ENCODE results near the gene MYOG.

MYOG gene

DNA sequence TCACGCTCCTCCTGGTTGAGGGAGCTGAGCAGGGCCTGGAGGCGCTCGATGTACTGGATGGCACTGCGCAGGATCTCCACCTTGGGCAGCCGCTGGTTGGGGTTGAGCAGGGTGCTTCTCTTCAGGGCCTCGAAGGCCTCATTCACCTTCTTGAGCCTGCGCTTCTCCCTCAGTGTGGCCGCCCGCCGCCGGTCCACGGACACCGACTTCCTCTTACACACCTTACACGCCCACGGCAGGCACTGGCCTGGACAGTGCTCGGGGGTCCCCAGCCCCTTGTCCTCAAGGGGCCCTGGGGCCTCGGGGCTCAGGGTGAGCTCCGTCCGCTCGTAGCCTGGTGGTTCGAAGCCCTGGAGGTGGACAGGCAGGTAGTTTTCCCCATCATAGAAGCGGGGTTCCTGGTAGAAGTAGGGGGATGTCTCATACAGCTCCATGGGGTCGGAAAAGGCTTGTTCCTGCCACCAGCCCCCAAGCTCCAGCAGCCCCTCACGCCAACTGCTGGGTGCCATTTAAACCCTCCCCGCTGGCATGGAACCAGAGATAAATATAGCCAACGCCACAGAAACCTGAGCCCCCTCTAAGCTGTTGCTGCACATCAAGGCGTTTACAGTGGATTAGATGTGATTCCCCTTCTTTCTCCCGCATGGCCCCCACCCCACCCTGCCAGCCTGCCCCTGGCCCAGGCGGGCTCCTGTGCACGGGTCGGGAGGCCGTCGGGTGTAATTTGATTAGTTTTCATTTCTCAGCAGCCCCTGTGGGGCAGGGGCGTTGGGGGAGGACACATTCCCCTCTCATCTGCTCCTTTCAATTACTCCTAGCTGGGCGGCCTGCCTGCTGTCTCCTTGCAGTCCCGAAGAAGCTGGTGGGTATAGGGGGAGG, at the start of gene MYOG:
Gene MYOG, minus strand, starts transcription at position 485 of the 879 bp plus-strand sequence. Its CDS starts 51 bp downstream, at position 434.
- no peak for DNase-seq

DNA sequence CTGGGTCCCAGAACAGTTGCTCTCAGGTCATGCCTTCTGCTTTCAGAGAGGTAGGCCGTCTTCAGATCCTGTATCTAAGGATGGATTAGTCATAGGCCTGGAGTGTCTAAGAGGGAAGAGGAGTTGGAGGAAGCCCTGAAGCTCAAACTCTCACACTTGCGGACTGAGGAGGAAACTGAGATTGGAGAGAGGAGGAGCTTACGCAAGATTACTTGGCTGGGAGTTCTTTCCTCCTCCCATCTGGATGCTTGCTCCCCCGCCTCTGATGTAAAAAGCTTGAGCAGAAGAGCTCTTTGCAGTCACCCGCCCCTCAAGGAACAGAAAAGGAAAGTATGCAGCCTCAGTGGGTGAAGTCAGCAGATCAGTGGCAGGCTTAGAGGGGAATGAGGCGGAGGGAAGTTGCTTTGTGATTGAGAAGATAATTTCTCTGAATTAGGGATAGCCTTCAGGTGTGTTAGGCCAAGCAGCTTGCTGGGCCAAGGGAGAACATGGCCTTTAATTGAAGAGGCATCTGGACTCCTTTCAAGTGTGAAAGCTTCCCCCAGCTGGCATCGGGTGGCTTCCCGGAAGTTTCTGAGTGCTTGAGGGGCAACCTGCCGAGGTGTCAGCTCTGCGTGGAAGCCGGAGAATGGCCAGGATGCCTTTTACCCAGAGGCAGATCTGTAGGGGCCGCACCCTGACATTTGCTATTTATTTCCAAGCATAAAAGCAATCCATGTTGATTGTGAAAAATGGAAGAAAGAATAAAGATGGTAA, 48.3 kb upstream of the MYOG start:
- peak; percentile 74 for DNase-seq

DNA sequence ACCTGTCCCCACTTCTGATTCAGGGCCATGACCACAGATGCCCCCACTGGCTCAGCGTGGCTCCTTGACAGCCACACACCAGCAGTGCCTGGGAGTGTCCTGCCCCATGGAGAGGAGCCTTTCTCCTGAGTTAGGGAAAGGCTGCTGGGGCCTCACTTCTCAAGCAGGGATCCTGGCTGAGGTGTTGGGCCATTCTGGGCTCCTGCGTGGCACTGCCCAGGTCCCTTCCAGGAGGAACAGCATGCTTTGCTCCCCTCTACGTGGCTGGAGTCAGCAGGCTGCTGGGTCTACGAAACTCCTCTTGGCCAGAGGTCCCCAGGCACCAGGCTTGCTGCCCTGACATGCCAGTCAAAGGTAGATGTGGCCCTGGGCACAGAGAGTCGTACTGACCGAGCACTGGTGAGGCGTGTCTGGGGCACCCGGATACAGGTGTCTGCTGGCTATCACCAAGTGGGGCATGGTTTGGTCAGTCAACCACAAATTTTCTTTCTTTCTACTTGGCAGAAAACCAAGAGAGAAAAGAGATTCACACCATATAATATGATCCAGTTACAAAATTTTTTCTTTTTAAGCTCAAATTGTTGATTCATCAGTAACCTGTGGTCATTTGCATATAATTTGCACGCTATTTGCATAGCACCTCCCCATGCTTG, 45.9 kb upstream of the MYOG start:
- no peak for DNase-seq

DNA sequence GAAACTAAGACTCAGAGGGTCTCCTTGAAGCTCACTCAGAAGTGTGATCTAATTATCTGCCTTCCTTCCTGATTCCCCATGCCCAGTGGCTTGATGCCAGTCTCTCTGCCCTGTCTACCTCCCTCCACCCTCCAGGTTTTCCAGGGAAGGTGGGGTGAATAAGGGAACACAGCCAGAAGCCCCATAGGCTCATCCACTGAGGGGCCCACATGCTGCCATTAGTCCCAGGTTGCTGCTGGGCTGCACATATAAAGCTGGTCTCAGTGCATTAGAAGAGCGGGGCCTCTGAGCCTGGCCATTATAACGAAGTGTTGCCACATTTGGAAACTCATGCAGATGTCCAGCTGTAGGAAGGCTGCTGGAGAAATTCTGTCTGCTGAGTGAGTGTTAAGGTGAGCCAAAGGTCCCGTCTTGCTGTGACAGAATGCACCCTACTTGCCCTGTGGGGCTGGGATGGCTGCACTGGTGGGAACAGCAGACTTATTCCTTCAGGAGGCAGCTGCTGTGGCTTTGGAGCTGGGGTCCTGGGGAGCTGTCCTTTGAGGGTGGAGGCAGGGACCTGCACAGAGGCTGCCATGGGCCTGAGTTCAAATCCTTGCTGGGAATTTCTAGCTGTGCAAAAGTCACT, 44.7 kb upstream of the MYOG start:
- no peak for DNase-seq

DNA sequence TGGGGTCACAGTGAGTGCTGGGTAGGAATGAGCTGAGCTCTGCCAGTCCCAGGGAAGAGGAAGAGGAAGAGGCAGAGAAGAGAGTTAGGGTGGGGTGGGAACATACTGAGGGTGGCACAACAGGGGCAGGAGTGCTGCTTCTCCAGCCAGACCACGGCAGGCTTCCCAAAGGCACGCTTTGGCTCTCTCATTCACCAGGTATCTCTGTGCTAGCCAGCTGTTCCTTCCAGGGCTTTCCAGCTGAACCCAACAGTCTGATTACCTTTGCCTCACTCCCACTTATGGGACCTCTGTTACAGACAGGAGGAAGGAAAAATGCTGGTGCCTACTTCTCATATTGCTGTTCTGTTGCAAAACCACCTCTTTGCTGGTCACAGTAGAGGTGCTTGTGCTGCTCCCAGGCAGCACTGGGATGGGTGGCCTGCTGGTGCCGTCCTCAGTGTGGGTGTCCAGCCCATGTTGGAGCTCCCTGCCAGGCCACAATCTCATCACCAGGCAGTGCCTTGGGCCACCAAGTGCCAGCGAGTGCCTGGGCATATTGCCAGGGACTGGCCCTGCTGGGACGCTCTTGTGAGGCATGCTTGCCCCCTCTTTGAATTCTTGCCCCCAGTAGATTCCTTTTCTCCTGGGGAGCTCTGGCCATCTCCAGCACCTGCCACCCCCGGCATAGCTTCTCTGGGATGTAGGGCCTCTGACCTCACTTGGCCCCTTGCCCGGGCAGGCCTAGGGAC, 43.9 kb upstream of the MYOG start:
- peak; percentile 47 for DNase-seq

DNA sequence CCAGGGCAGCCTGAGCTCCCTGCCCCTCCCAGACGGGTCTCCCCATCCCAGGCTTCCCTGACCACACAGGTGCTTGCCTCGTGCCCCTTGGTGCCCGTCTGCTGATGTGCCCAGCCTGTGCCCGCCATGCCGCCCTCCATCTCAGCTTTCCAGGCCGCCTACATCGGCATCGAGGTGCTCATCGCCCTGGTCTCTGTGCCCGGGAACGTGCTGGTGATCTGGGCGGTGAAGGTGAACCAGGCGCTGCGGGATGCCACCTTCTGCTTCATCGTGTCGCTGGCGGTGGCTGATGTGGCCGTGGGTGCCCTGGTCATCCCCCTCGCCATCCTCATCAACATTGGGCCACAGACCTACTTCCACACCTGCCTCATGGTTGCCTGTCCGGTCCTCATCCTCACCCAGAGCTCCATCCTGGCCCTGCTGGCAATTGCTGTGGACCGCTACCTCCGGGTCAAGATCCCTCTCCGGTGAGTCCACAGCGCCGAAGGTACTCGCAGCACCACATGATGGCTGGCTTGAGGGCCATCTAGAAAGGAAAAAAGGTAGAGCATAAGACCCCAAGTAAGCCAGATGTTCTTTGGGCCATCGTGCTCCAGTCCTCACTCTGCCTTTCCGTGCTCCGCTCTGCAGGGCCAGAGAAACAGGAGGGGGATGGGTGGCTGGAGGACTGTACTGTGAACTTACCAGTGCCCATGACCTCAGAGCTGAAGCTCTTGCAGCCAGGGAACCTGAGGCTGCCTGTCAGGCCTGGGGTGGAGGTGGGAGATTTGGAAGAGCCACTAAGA, 43.1 kb upstream of the MYOG start:
- DNase-seq: no peak

DNA sequence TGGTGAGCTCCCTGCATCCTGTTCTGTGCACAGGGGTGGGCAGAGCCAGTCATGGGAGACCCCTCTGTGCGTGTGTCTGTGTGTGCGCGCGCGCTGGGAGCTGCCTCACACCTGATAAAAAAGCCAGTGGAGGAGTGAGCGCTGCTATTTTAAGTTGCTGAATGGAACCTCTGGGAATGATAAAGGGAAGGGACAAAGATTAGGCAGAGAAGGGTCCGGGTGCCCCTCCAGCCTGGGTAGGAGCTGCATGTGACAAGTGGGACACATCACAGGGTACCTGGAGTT, 42.6 kb upstream of the MYOG start:
- no peak for DNase-seq

DNA sequence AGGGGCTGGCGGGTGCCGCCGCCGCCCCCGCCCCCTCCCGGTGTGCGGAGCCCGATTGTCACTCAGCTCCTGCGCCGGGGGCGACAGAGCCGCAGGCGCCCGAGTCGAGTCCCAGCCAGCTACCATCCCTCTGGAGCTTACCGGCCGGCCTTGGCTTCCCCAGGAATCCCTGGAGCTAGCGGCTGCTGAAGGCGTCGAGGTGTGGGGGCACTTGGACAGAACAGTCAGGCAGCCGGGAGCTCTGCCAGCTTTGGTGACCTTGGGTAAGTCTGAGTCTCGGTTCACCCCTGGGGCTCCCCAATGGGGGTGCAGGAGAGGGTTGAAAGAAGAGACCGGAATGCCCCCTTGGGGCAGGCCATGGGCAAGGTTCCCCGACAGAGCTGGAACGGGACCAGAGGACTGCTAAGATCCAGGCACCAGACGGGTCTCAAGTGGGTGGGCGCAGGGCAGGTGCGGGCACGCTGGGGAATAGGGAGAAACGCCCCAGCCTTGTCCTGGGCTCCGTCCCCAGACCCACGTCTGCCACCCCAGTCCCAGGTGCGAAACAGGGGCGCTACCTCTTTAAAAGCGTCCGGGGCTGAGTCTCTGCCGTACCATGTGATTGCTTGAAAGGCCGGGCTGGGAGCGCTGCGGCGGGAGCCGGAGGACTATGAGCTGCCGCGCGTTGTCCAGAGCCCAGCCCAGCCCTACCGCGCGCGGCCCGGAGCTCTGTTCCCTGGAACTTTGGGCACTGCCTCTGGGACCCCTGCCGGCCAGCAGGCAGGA, 42.0 kb upstream of the MYOG start, which contains the start of gene ADORA1:
Gene ADORA1, plus strand, starts transcription at position 61 of the 765 bp plus-strand sequence. CDS start 1,116 bp downstream, outside the sequence.
- DNase-seq: peak; percentile 31

DNA sequence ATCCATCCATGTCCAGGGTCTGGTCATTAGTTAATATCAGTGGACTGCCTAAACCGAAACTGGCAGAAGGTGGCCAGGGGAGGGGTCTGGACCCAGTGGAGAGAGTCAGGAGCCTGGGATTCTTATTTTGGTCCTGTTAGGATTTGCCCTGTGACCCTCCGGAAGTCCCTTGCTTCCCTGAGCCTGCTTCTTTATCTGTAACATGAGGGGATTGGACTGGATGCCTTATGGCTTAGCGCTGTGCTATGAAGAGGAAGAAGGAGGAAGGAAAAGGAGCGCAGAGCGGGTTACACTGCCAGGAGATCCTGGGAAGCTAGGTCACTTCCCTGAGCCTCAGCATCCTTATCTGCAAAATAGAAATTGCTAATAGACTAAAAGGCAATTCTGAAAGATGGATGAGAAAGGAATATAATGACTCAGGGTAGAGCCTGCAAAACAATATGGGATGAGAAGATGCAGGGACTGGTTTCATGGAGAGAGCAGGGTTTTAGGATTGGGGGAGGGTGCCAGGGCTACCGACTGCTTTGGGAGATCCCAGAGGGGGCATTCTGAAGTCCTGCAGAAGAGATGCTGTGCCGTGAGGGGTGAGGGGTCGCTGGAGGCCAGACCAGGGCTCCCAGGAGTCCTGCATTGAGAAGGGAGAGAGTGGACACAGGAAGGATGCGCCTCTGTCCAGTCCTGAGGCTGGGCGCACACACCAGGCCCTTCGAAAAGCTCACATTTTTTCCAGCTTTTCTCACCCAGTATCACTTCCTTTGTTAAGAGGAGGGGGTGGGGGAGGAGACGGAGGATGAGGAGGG, 41.3 kb upstream of the MYOG start:
- DNase-seq: no peak

DNA sequence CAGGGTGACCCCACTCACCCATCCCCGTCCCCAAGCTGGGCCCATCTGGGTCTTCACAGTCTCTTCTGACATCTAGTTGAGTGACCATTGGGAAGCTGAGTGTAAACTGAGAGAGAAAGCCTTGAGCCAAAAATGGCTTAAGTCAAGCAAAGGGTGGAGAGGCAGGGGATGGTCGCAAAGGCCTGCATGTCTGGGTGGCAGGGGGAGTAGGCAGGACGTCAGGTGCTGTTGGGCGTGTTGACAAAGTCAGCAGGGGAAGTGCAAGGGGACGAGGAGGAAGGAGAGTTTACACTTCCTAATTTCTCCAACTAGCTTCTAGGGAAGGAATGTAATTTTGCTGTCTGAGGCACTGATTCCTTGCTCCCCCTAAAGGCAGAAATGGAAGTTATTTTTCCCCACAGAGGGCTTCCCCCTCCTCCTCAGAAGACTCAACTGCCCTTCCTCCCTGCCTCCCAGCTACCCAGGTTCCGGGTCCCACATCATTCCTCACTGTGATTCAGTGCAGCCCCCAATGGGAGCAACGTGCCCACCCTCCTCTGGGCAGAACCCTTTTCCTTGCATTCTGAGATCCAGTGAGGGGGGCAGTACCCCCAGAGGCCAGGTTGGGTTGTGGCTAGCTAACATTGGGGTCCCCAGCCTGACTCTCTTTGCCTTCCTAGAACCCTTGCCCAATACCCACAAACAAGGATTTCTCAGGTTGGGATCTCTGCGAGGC, 40.5 kb upstream of the MYOG start:
- peak; percentile 74 for DNase-seq

DNA sequence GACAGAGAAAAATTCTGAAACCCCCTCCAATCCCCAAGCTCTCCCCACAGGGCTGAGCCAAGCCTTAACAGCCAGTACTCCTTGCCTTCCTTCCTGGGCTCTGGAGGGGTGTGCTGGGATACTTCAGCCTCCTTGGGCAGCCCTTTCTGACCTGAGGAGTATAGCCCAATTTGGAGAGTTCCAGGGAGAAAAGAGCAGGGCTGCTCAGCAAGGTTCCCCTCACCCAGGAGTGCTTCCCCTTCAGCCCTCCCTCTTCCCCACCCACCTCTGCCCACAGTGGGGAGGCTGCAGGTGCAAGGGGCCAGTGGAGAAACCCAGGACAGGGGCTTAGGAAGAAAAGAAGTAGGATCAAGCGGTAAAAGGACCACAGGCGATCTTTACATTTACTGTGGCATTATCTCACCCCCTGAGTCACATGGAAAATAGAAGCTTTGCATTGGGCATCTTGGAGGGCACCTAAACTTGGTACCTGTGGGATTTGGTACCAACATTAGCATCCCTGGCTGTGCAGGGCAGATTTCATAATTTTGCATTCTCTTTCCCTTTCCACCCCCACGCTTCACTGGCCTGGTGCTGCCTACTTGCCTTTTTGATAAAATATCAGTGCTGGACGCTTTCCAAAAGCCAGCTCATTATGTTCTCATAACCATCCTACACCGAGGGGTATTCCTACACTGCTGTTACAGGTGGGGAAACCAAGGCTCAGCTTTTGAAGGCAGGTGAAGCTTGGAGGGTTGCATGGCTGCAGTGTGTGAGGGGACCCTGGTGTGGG, 38.9 kb upstream of the MYOG start:
- DNase-seq: no peak

DNA sequence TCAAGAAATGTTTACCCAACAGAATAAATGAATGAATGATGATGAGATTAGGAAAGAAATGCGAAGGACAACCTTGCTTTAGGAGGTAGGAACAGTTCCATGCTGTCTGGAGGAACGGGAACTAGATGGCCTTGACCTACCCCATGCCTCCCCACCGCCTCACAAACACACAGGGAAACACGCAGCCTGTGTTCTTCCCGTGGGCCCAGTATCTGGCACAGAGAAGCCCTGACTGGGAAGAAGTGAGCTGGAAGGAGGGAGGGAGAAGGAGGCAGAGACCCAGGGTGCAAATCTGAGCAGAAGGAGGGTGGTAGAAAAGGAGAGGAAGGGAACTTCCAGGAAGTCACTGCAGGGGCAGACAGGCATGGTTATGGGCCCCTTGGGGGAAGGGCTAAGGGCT, 38.2 kb upstream of the MYOG start:
- DNase-seq: no peak

DNA sequence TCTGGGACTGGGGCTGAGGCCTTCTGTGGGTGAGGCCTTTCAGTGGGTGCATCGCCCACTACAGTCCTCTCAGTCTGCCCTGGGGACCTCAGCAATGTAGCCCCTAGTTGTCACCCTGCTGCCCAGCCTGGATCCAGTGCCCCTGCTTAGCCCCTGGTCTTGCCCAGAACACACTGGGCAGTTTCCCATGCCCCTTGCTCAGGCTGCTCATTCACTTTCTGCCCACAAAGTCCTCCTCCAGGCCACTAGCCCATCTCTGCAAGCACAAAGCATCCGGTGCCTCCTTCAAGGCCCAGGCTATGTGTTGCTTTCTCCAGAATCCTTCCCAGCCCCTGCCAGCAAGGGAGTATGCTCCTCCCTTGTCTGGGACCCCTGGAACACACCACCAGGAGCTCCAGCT, 36.3 kb upstream of the MYOG start:
- DNase-seq: no peak

DNA sequence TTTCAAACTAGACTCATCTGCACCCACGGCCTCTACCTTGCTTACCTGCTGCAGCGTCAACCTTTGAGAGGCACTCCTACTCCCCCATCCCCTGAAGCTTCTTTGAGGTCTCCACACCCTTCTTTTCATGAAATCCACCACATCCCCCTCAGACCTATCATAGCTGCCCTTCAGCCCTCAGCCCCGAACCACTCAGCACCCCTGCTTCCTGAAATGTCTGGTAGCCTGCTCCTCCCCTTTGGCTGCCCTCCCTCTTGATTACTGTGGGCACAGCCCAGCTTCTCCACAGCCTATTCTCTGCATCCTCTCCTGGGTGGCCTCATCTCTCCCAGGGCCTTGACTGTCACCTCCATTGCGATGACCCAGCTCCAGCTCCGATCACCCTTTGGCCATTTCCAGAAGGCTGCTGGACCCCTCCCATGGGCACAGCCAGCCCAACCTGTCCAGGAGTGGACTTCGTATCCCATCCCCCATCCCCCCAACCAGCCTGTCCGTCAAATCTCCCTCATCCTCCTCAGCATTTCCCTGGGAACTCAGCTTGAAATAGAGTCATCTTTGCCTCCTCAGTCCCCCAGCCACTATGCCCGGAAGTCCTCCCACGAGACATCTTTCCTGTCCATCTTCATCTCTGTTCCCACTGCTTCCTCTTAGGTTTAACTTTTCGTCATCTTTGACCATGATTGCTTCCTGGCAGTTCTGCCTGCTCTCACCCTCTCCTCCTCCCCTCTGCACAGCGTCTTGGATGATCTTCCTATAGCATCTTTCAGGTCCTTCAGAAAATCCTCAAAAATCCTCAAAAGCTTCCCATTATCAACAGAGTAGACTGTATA, 35.6 kb upstream of the MYOG start:
- peak; percentile 46 for DNase-seq

DNA sequence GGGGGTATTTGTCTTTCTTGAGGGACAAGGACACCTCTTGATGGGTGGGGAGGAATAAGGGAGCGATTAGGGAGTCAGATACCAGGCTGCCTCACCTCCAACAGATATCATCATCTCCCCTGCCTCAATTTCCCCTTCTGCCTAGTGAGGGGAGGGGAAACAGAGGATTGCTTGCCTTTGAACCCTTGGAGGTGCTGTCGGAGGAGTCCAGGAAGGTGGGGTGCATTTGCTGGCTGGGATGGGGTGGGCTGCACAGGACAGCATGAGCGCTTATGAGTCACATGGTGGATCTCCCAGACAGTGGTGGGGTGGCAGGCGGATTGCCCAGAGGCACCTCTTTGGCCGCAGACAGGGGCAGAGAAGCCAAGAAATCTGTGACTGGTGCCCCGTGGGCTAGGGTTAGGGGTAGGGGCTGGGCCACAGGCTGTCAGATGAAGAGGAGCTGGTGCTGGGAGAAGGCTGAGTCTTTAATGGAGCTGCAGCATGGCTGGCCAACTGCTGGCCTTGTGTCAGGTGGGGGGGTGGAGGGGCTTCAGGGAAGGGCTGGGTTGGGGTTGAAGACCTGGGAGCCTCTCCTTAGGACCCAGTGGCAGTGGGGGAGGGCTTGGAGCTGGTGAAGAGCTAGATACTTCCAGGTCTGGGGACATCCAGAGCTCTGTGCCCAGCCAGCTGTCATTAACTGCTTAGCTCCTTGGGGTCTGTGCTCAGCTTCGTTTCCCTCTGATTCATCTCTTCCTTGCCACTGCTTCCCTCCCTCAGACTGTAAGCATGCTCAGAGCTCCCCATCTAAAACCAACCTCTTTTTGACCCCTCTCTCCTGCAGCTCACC, 34.7 kb upstream of the MYOG start:
- no peak for DNase-seq
